RWPE1 (cell line): Measurements from ENCODE around the gene SCAP.

Experiments used
- CTCF ChIA-PET: fragments of 350-600 bp; sonication (Branson Sonifier 250); formaldehyde crosslinking; extraction: SDS; loops from one replicate; lab custom pipeline; 2021; lab: Yijun Ruan, JAX
- POLR2A ChIA-PET: fragments of 400-600 bp; formaldehyde crosslinking; extraction: SDS; loops from one replicate; lab custom pipeline; 2020; ENCODE audit warnings: antibody characterized with exemption; ENCODE audit not compliant: low non-redundant PET; lab: Yijun Ruan, JAX
- DNase-seq: peaks from one replicate; pipeline ENCODE4 v3.0.0; 2012; ENCODE audit warnings: low spot score
- H3K27ac ChIP-seq: fragments of 450-650 bp; 2 replicates; pipeline ENCODE4 v1.5.1; 2017
- CTCF ChIP-seq: fragments of 450-650 bp; conservative IDR thresholded peaks from 2 replicates; pipeline ENCODE4 v1.5.1; 2017; ENCODE audit warnings: low read depth, mild to moderate bottlenecking

Gene SCAP

GRCh38 chr3:47366833-47367232, 108.9 kb downstream of the SCAP start:
- POLR2A ChIA-PET = no interaction called here
- no peak for DNase-seq
- no peak overlapping the region for H3K27ac ChIP-seq
- no peak for TF ChIP-seq CTCF
- CTCF ChIA-PET = no interaction called here

DNA sequence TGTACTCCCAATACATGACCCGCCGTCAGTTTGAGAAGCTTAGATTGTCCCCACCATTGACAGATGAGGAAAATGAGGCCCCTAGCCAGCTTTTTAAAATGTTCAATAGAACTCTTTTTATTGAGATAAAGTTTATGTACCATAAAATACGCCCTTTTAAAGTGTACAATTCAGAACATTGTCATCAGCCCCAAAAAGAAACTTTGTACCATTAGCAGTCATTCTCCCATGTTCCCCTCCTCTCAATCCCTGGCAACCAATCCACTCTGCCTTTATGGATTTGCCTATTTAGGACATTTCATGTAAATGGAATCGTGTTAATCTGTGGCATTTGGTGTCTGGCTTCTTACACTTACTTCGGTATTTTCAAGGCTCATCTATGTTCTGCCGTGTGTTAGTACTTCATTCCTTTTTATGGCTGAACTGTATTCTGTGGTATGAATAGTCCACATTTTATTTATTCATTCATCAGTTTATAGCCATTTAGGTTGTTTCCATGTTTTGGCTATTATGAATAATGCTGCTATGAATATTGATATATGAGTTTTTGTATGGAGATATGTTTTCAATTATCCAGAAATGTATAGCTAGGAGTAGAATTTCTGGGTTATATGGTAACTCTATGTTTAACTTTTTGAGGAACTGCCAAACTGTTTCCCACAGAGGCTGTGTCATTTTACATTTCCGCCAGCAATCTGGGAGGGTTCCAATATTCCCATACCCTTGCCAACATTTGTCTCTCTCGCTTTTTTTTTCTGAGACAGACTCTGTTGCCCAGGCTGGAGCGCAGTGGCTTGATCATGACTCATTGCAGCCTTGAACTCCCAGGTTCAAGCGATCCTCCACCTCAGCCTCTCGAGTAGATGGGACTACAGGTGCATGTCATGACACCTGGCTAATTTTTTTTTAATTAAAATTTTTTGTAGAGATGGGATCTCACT, 110.3 kb downstream of the SCAP start:
- no peak for DNase-seq
- TF ChIP-seq CTCF = no peak
- POLR2A ChIA-PET = no interaction called here
- no peak overlapping the region for H3K27ac ChIP-seq
- CTCF ChIA-PET = interaction anchor here (0.6 kb wide), 2 partner anchors 51 to 201 kb away, joined by 3 to 7 read pairs; no protein-coding TSS in a partner anchor
